Ishikawa (cell line): Measurements from ENCODE around the gene MOGAT1.

Experiments used
- CEBPB ChIP-seq: IDR thresholded peaks from 2 replicates; pipeline ENCODE4 v1.6.1; 2012
- MAX ChIP-seq: IDR thresholded peaks from 2 replicates; pipeline ENCODE4 v1.6.1; 2012

- TF ChIP-seq MAX: no peak
- TF ChIP-seq CEBPB: no peak
These were observed 29.8 kb downstream of the MOGAT1 start for GRCh38 chr2:222701233-222701632.
